HG02840 (cell line): ENCODE measurements around the gene AFG1L.
"Not testable (repeated sequence)": the region's sequence is repeated elsewhere in the genome, so short reads cannot be mapped to it uniquely, and the experiment has no call there.

ENCODE experiments used
- ATAC-seq: cut with Tn5 transposase; IDR thresholded peaks from one replicate; pipeline ENCODE4 v1.9.1; 2021; ENCODE audit warnings: mild to moderate bottlenecking, moderate library complexity, moderate number of reproducible peaks; ENCODE audit not compliant: unreplicated experiment, low FRiP score

The AFG1L gene

GRCh38 chr6:108448481-108448880, 153.6 kb downstream of the AFG1L start:
- no peak for ATAC-seq

GRCh38 chr6:108449717-108450116, 154.9 kb downstream of the AFG1L start:
- not testable (repeated sequence) for ATAC-seq

- ATAC-seq, result no peak
Measured at GRCh38 chr6:108451816-108452215, 157.0 kb downstream of the AFG1L start.

- ATAC-seq, result no peak
Measured at GRCh38 chr6:108452711-108453195, 157.9 kb downstream of the AFG1L start.

GRCh38 chr6:108453601-108454185, 158.8 kb downstream of the AFG1L start:
- no peak for ATAC-seq

GRCh38 chr6:108454356-108454755, 159.5 kb downstream of the AFG1L start:
- no peak for ATAC-seq

- no peak for ATAC-seq
Measured at GRCh38 chr6:108455688-108456087, 160.8 kb downstream of the AFG1L start.

GRCh38 chr6:108463784-108464183, 168.9 kb downstream of the AFG1L start:
- ATAC-seq, result no peak

- ATAC-seq, result no peak
Measured at GRCh38 chr6:108464418-108465097, 169.7 kb downstream of the AFG1L start.

- ATAC-seq, result no peak
Measured at GRCh38 chr6:108465098-108465495, 170.2 kb downstream of the AFG1L start.

- ATAC-seq, result no peak
Measured at GRCh38 chr6:108468346-108468745, 173.5 kb downstream of the AFG1L start.

- ATAC-seq, result no peak
Measured at GRCh38 chr6:108469316-108469715, 174.5 kb downstream of the AFG1L start.

- no peak for ATAC-seq
Measured at GRCh38 chr6:108473197-108473596, 178.3 kb downstream of the AFG1L start.

GRCh38 chr6:108476376-108476775, 181.5 kb downstream of the AFG1L start:
- ATAC-seq, result no peak

GRCh38 chr6:108476847-108477430, 182.1 kb downstream of the AFG1L start:
- ATAC-seq, result no peak

- no peak for ATAC-seq
Measured at GRCh38 chr6:108482559-108482958, 187.7 kb downstream of the AFG1L start.

GRCh38 chr6:108484016-108484415, 189.2 kb downstream of the AFG1L start:
- no peak for ATAC-seq

- no peak for ATAC-seq
Measured at GRCh38 chr6:108489699-108490098, 194.8 kb downstream of the AFG1L start.

GRCh38 chr6:108492131-108492766, 197.4 kb downstream of the AFG1L start:
- ATAC-seq, result no peak

GRCh38 chr6:108494434-108494833, 199.6 kb downstream of the AFG1L start:
- no peak for ATAC-seq

GRCh38 chr6:108497883-108498282, 203.0 kb downstream of the AFG1L start:
- ATAC-seq, result no peak
